Measurements from ENCODE around the gene FGF2. TPM values are rescaled to one million over a fixed set of nuclear protein-coding genes. Genes with fewer than 3 reads are reported as not detected.
A peak's percentile ranks its signal among the peaks of the same experiment; 100 is the strongest.

The FGF2 gene
- total RNA-seq, 1 experiment from 2014 or later = 99.0 TPM

DNA sequence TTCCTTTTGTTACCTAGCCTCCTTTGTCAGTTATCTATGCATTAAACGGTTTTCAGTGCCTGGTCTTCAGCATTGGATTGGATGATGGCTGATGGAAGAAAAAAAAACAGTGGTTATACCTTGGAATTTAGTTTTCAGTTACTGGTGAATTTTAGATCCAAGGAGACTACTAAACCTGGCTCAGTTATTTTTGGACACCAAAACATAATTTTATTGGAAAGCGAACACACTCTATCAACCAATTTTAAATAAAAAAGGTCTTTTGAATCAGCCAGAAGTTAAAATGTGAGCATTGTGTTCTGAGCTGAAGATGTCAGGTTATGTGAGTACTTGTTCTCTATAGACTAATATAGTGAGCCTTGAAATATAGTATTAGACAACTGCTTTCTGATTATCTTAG, 32.1 kb downstream of the FGF2 start:
- H3K79me2 ChIP-seq (ENCODE audit: insufficient read depth, low read length) = peaks cover 62% of the 10 kb centered on the region

More for the DNA sequence above, 32.1 kb downstream of the FGF2 start:
- Histone ChIP-seq H3K14ac (ENCODE audit: insufficient read depth, low read length) (no peak overlapping the region), H3K9me3 (ENCODE audit: control insufficient read depth, low read depth, low read length) (no peaks in the 10 kb centered on the region), H3K4me1 (ENCODE audit: insufficient read depth, low read length) (peaks cover 15% of the 10 kb centered on the region), H4K5ac (ENCODE audit: insufficient read length, low read depth, low read length) (no peak overlapping the region), H2BK5ac (ENCODE audit: insufficient read length, low read length) (no peak overlapping the region), H3K27me3 (ENCODE audit: insufficient read depth, low read length) (no peaks in the 10 kb centered on the region), H2BK20ac (ENCODE audit: low read depth, low read length, poor library complexity, severe bottlenecking) (no peak overlapping the region), H3K27ac (ENCODE audit: insufficient read length, low read depth, low read length) (no peak overlapping the region), H2BK12ac (ENCODE audit: insufficient read length, low read depth, low read length) (no peak overlapping the region), H3K4ac (ENCODE audit: low read depth, low read length) (no peak overlapping the region), H3K9ac (ENCODE audit: extremely low read depth, insufficient read length, low read length) (no peak overlapping the region), H2BK15ac (ENCODE audit: low read depth, low read length) (no peak overlapping the region), H3K56ac (ENCODE audit: insufficient read length, low read depth, low read length) (no peak overlapping the region), H3K23me2 (ENCODE audit: insufficient read length, low read depth, low read length, poor library complexity, severe bottlenecking) (no peaks in the 10 kb centered on the region), H2AFZ (ENCODE audit: low read length) (no peak overlapping the region), H3K4me2 (ENCODE audit: insufficient read depth, insufficient read length, low read length) (no peak overlapping the region), H2AK5ac (ENCODE audit: insufficient read length, low read length) (no peak overlapping the region), H3K23ac (ENCODE audit: insufficient read length, low read depth, low read length) (no peak overlapping the region), H3K18ac (ENCODE audit: insufficient read length, low read depth, low read length) (no peak overlapping the region), H4K91ac (ENCODE audit: insufficient read length, low read depth, low read length) (no peak overlapping the region), H3K79me1 (ENCODE audit: insufficient read depth, low read depth, low read length, poor library complexity, severe bottlenecking) (peaks cover 5% of the 10 kb centered on the region), H4K8ac (replicated peaks; ENCODE audit: insufficient read length, low read depth, low read length) (no peak overlapping the region), H3T11ph (ENCODE audit: low read length) (no peak overlapping the region), H4K20me1 (ENCODE audit: control insufficient read depth, insufficient read depth, insufficient read length) (no peaks in the 10 kb centered on the region), H2BK120ac (ENCODE audit: low read depth, low read length, poor library complexity, severe bottlenecking) (no peak overlapping the region)
- TF ChIP-seq CTCF (conservative IDR thresholded peaks at IDR 0.05) = no peak
- Mint-ChIP-seq H3K4me1 (peaks cover 76 to 79% of the 10 kb centered on the region in 2 experiments), H3K27me3 (ENCODE audit: low read depth) (no peaks in the 10 kb centered on the region), H3K9me3 (no peaks in the 10 kb centered on the region), H3K27ac (peak overlapping the region in 2 of 3 experiments; percentile 41 to 85; a peak in 4 of 7 replicates), H3K4me3 (no peak overlapping the region), H3K36me3 (ENCODE audit: insufficient read depth in 1 of 3, low read depth in 3 of 3) (peaks cover 0 to 7% (median 6%) of the 10 kb centered on the region in 3 experiments; a peak in 3 of 7 replicates)
- no peak for DNase-seq
- no CpG with 5 or more reads among the region's 2 CpGs for WGBS (ENCODE audit: extremely low coverage, insufficient read length, low lambda C conversion rate)

Measured in H9 (cell line).